LNCAP (cell line): ENCODE results near the gene ITCH.

Experiments
- TF ChIP-seq, protein P1 (sequence below): fragments of 450-650 bp; IDR thresholded peaks from 2 replicates; pipeline ENCODE4 v1.5.1; 2017; ENCODE audit warnings: mild to moderate bottlenecking

ITCH gene

DNA sequence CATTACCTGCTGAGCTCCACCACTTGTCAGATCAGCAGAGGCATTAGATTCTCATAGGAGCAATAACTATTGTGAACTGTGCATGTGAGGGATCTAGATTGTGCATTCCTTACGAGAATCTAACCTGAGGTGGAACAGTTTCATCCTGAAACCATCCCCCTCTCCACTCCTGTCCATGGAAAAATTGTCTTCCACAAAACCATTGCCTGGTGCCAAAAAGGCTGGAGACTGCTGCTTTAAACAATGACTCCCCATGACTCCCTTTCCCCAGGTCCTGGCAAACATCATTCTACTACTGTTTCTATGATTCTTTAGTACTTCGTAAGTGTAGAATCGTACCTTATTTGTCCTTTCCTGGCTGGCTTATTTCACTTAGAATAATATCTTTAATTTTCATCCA is 143.4 kb downstream of the ITCH start:
- TF ChIP-seq, protein P1, sequence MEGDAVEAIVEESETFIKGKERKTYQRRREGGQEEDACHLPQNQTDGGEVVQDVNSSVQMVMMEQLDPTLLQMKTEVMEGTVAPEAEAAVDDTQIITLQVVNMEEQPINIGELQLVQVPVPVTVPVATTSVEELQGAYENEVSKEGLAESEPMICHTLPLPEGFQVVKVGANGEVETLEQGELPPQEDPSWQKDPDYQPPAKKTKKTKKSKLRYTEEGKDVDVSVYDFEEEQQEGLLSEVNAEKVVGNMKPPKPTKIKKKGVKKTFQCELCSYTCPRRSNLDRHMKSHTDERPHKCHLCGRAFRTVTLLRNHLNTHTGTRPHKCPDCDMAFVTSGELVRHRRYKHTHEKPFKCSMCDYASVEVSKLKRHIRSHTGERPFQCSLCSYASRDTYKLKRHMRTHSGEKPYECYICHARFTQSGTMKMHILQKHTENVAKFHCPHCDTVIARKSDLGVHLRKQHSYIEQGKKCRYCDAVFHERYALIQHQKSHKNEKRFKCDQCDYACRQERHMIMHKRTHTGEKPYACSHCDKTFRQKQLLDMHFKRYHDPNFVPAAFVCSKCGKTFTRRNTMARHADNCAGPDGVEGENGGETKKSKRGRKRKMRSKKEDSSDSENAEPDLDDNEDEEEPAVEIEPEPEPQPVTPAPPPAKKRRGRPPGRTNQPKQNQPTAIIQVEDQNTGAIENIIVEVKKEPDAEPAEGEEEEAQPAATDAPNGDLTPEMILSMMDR = no peak

DNA sequence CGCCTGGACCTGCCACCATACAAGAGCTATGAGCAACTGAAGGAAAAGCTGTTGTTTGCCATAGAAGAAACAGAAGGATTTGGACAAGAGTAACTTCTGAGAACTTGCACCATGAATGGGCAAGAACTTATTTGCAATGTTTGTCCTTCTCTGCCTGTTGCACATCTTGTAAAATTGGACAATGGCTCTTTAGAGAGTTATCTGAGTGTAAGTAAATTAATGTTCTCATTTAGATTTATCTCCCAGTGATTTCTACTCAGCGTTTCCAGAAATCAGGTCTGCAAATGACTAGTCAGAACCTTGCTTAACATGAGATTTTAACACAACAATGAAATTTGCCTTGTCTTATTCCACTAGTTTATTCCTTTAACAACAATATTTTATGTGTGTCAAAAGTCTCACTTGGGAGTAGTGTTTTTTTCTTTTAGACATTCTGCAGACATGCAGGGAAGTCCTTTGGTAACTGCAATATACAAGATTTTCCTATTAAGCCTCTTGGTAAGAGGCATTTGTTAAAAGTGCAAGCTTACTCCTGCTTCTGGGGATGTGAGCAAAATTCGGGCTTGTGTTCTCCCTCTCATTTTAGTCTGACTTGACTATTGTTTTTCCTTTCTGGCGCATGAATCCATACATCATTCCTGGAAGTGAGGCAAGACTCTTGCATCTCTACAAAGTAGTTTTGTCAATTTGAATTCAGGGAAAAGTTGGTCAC is 144.8 kb downstream of the ITCH start:
- TF ChIP-seq, protein P1 = no peak

DNA sequence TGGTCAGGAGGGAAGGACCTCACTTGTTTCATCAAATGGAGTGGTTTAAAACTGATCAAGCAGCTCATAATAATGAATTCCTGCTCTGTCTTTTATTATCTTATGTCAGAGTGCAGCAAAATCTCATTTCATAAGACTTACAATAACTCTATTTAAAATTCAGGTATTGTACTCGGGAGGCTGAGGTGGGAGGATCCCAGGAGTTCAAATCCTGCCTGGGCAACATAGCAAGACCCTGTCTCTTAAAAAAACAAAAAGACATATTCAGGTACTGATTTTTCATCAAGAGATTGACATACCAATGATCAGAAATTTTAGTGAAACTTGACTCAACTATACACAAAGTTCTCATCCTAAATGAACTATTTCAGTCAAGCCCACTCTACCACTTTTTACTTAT is 147.5 kb downstream of the ITCH start:
- TF ChIP-seq, protein P1 = no peak

DNA sequence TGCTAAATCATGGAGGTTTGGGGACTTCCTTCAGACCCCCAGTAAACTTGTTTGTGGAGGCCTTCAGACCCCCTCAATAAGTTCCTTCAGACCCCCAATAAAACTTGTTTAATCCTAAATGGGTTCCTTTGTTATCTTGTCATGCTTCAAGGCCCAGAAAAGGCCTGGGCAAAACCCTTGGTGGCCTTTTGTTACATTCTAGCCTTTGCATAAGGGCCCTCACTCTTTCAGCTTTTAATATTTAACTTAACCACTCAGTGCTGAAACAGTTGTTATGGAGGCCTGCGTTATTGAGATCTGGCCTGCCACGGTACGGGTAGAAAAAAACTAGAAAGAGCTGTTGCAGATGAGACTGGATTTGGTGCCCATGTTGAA is 148.8 kb downstream of the ITCH start:
- TF ChIP-seq, protein P1 = no peak

DNA sequence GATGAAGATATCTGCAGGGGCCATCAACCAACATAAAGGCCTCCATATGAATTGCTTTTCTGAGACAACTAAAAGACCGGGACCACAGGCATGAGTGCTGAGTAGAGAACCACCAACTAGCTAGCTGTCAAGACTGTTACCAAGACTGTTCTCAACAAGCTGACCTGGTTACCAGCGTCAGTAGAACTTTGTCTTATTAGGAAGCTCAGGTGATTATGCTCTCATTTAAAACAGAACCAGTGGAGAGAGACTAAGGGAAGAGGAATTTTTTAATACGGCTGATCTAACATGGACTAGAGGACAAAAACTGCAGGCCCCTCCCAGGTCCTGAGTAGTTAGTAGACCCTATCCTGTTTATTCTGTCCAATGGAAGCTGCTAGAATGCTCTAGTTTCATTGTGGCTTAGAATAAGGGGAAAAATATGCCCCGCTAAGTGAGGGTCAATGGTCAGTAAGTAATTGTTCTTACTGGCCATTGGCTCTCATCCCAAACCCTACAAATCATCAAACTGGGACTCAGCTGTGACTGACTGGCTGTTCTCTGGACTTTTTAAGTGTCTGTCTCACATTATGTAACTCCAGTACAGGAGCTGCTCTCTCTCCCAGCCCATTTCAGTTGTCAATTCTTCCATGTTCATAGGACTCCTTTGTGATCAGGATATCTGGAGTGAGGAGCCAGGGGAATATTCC is 149.3 kb downstream of the ITCH start:
- TF ChIP-seq, protein P1 = no peak

DNA sequence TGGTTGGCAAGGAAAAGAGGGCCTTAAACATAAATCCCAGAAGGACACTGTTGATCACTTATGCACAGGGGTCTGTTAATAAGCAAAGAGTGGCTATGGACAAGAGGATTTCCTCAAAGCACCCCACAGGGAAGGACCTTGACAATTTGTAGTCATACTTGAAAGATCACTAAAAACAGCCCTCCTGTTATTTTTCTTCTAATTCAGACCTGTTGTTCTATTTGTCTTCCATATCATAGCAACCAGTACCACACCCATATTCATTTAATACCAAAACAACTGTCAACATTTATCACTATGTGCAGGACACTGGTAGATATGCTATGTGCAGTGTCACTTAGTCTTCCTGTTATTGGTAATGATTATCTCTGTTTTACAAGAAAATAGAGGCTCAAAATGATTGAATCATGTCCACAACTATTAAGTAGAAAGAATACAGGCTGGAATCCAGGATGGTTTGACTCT is 149.9 kb downstream of the ITCH start:
- TF ChIP-seq, protein P1 = no peak

DNA sequence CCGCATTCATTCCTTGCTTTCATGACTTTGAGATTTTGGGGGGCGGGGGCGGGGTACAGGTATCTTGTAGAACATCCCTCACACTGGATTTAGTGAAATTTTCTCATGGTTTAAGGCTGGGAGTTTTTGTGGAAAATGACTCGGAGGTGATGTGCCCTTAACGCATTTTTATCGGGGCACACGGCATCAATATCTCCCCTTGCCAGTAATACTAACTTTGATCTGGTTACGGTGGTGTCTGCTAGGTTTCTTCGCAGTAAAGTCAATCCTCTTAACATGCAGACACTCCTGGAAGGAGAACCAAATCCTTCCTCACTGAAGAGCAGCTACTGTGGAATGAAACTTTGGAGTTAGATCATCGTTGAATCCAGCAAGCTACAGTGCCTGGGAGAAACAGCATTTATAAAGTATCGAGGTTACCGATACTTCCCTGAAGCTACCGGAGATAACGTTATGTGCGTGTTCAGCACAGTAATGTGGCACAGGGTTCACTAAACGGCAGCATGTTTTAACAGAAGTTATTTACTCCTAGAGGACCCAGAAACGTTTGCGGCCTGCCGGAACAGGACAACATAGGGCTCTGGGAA is 151.9 kb downstream of the ITCH start:
- TF ChIP-seq, protein P1 = no peak
